Activated CD8-positive, alpha-beta memory T cell treated with anti-CD3 and anti-CD28 coated beads for 48 hours (primary cell): Measurements from ENCODE around the gene KDM2A.
"Not testable (repeated sequence)": the region's sequence is repeated elsewhere in the genome, so short reads cannot be mapped to it uniquely, and the experiment has no call there.

Experiments used
- DNase-seq, 3 experiments: peaks; one replicate each; pipeline ENCODE4 v3.0.0-alpha.2; 2020; ENCODE audit warnings: low read depth in 2 of 3, low spot score in 2 of 3

Gene KDM2A

GRCh38 chr11:67256477-67257135 is 137.5 kb downstream of the KDM2A start:
- DNase-seq, result no peak

DNA sequence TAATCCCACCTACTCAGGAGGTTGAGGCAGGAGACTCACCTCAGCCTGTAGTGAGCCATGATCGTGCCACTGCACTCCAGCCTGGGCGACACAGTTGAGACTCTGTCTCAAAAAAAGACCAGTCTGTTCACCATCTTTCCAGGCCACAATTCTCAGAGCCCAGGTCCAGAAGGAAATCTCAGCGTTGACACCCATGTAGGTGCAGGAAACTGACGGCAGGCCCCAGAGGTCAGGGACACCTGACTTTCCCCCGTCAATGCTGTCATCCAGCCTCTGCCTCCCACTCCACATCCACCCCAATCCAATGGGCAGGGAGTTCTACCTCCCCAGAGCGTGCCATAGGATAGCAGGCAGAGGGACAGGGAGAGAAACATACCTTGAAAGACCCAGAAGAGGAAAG is 141.3 kb downstream of the KDM2A start:
- no peak for DNase-seq

DNA sequence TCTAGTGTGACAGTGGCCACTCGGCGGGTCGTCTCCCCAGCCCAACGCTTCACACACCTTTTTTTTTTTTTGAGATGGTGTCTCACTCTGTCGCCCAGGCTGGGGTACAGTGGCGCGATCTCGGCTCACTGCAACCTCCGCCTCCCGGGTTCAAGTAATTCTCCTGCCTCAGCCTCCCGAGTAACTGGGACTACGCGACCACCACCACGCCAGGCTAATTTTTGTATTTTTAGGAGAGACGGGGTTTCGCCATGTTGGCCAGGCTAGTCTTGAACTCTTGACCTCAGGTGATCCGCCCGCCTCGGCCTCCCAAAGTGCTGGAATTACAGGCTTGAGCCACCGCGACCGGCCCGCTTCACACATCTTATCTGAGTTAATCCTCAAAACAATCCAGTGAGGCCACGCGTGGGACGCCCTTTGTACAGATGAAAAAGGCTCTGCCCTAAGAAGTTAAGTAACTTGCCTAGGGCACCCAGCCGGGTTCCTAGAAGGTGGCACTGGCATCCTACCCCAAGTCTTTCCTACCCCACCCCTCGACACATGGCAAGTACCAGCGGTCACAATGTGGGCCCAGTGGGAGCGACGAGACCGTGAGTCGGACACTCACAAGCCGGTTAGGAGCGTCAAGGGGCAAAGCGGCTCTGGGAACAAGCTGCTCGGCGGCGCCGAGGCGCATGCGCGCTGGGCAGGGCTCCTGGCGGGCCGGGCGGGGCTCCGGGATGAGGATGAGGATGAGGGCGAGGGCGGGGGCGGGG is 142.0 kb downstream of the KDM2A start:
- not testable (repeated sequence) for DNase-seq

DNA sequence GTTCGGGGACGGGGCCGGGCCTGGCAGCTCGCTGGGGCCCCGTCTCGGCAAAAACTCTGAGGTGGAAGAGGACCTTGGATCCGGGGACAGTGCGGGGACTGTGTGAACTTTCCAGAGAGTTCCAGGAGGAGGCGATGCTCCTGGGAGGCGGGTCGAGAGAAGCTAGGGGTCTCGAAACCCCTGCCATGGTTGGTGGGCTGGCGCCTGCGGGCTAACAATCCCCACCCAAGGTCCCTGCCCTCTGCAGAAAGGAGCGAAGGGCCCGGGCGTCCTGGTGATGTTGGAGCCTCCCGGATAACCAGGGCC is 142.5 kb downstream of the KDM2A start:
- DNase-seq, result no peak

- DNase-seq, result no peak
Measured at GRCh38 chr11:67261946-67262681, 143.1 kb downstream of the KDM2A start.

- no peak for DNase-seq
Measured at GRCh38 chr11:67262731-67263675, 143.9 kb downstream of the KDM2A start.

- DNase-seq, result no peak
Measured at GRCh38 chr11:67264260-67264659, 145.2 kb downstream of the KDM2A start.

GRCh38 chr11:67264877-67265632 is 146.0 kb downstream of the KDM2A start:
- no peak for DNase-seq

DNA sequence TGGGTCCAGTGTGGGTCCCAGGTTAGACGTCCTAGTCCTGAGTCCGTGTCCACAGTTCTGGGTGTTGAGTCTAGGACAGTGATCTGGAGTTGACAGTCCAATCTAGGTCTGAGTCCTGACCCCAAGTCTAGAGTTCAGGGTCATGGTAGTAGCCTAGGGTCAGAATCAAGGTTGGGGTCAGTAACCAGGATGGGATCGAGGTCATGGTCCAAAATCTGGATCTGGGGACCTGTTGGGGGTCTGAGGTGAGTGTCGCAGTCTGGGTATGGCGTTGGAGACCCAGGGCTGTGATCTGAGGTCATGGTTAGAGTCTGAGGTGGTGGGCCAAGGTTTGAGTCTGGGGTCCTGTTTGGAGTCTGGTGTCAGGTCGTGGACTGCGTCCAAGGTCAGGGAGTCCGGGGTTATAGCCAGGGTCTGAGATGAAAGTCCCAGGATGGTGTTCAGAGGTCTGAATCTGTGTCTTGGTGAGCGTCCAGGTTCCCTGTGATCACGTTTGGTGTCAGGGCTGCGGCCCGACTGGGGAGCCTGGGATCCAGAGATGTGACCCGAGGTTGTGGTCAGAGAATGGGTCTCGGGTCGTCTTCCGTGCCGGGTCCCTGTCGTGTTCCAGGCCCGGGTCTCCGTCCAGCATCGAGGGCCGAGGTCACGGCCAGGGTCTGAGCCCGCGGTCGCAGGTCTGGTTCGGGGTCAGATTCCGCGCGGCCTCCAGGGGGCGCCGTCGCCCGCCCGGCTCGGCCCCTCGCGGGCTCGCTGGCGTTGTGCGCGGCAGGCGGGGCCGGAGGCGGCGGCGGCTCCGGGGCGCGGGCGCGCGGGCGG is 146.8 kb downstream of the KDM2A start:
- peak in 1 of 3 experiments; percentile 64 for DNase-seq

DNA sequence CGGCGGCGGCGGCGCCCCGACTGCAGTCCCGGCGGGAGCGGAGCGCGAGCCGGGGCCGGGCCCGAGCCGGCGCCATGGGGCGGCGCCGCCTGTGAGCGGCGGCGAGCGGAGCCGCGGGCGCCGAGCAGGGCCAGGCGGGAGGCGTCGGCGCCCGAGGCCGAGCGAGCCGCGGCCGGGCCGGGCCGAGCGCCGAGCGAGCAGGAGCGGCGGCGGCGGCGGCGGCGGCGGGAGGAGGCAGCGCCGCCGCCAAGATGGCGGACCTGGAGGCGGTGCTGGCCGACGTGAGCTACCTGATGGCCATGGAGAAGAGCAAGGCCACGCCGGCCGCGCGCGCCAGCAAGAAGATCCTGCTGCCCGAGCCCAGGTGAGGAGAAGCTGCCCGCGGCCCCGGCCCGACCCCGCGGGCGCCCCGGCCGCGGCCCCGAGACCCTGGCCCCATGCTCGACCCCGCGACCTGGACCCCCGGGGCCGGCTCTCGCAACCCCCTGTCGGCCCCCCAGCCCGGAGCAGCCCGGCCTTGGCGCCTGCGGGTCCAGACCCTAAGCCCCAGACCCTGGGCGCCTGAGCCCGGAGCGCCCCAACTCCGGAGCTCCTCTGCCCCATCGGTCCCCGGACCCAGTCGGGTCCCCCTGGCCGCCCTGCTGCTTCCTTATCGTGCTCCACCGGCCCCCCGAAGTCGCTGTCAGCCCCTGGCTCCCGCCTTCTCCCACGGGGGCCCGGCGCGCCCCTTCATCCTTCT is 147.6 kb downstream of the KDM2A start, which contains the start of gene GRK2:
TSS of gene GRK2 (plus strand) at position 25 of the 739 bp plus-strand sequence. CDS start at position 252, 227 bp downstream.
- no peak for DNase-seq

GRCh38 chr11:67267188-67268080 is 148.4 kb downstream of the KDM2A start:
- no peak for DNase-seq

DNA sequence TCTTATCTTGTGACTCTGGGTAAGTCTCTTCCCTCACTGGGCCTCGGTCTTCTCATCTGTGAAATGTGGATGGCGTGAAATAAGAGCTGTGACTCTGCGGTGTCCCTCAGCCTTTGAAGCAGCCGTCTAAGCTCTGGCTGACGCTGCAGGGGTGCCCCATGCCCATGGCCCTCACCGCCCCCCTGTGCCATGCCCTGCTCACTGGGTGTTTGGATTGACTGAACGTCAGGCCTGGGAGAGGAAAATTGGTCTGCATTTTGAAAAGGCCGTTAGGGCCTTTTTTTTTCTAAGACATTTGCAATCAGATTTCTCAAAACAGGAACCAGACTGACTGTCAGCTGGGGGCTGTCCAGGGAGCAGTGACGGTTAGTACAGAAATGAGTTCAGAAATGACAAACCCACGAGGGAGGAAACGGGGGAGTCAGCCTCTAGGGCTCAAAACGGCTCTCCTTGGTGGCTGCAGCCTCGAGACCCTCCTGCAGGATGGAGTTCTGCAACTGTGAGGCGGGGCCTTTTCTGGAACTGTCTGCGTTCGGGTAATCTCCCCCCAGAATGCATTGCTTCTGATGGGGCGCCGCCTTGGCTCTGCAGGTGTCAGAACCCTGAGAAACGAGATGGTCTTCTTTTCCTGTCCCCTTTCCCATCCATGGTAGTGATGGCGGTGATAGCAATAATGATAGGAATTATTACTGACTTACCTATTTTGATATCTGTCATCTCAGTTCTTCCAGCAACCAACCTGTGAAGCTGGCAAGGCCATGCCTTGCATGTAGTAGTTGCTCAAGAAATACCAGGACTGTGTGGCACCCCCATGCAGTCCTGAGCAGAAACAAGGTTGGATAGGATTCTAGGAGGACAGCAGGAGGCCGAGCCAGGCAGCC is 149.3 kb downstream of the KDM2A start:
- peak in 1 of 3 experiments; percentile 57 for DNase-seq

DNA sequence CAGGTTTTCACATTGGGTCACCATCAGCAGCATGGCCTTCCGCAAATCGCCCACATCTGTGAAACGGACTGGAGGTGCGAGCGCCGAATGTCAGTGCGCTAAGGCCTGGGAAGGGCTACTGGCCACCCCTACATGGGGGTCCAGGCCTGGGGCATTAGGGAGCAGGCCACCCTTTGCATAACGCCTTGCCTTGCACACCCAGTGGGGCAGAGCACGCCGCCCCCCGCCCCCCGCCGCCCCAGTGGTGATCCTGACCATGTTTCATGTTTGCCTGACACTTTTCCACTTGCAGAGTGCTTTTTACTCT is 149.9 kb downstream of the KDM2A start:
- DNase-seq, result no peak

DNA sequence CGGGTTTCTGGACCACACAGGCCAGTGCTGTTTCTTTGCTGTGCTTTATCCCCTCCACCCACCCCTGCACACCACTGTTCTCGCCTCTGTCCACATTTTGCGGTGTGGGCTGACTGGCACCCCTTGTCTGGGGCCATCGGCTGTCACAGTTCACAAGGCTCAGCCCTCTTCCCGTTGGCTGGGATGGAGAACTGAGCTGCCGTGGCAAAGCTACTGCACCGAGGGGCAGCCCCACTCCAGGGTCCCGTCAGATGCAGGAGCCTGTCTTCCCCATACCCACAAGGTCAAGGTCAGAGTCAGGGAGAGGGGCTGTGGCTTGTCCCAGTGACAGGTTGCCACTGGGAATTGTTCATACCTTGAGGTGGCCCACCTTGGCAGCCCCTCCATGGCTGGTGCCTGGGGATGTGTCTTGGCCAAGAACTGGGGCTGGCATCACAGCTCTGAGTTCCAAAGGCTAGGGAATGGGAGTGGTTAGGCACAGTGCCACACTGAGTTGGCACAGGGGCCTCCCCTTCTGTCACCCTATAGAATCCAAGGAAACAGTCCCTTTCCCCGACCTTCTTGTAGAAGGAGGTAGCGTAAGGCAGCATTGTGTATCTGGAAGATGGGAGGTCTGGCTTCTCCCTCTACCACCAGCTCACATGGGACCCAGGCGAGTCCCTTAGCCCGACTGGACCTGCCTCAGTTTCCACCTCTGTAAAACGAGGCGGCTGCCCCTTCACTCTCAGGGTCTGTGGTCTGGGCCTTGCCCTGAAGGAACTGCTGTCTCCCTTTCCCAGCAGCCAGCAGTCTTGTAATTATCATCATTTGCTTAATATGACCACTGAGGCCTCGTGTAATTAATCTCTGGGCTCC is 150.6 kb downstream of the KDM2A start:
- no peak for DNase-seq

DNA sequence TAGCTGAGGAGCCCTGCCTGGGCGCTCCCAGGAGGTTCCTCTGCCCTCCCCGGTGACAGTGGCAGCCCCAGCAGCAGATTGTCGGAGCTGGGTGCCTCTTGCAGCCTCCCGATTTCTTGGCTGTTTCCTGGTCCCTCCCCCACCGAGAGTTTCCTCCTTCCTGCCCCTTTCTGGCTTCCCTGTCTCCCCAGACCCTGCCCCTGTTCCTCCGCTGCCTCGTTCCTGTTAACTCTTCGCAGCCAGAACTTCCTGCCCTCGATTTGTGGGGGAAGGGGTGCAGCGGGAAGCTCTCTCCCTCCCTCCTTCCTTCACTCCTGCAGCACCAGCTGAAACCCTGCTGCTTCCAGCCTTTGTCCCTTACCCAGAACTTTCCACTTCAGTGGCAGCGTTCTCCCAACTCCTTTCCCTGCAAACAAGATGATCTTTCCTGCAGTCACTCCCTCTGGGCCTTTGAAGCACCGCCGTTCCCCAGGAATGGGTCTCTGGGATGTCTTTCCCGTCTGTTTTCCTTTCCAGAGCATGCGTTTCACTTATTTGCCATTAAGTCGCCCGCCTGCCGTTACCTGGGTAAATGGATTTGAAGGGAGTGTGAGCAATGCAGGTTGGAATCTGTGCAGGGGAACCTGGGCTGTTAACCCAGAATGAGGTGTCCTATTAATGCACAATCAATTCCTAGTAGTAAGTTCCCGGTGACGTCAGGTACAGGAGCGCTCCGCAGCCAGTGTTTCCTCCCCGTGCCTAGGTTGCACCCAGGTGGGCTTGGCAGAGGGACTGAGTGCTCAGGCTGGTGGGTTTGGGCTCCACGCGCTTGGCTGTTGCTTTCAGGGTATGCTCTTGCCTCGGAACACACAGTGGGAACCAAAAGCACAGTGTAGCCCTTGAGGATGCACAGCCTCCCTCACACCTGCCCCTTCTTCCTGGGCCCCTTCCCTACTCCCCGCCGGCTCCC is 151.5 kb downstream of the KDM2A start:
- DNase-seq, result no peak
